IPS-18a (cell line): ENCODE data around the gene KCNG3.
"Not testable (repeated sequence)": the region's sequence is repeated elsewhere in the genome, so short reads cannot be mapped to it uniquely, and the experiment has no call there.

Experiments
- H3K27ac ChIP-seq: one replicate; pipeline ENCODE4 v1.5.1; 2013; ENCODE audit warnings: low read length
- H3K27me3 ChIP-seq: one replicate; pipeline ENCODE4 v1.6.1; 2013; ENCODE audit warnings: mild to moderate bottlenecking, low read length; ENCODE audit not compliant: control insufficient read depth, insufficient read depth
- H3K36me3 ChIP-seq: one replicate; pipeline ENCODE4 v1.6.1; 2013; ENCODE audit warnings: low read depth, low read length; ENCODE audit not compliant: control insufficient read depth
- H3K4me1 ChIP-seq: one replicate; pipeline ENCODE4 v1.6.1; 2013; ENCODE audit warnings: low read depth, low read length; ENCODE audit not compliant: control insufficient read depth
- H3K4me3 ChIP-seq: one replicate; pipeline ENCODE4 v1.5.1; 2013; ENCODE audit warnings: low read length
- H3K9ac ChIP-seq: one replicate; pipeline ENCODE4 v1.6.1; 2013; ENCODE audit warnings: mild to moderate bottlenecking, low read length, moderate library complexity
- H3K9me3 ChIP-seq: one replicate; pipeline ENCODE4 v1.6.1; 2013; ENCODE audit warnings: low read depth, low read length; ENCODE audit not compliant: control insufficient read depth

Gene KCNG3

DNA sequence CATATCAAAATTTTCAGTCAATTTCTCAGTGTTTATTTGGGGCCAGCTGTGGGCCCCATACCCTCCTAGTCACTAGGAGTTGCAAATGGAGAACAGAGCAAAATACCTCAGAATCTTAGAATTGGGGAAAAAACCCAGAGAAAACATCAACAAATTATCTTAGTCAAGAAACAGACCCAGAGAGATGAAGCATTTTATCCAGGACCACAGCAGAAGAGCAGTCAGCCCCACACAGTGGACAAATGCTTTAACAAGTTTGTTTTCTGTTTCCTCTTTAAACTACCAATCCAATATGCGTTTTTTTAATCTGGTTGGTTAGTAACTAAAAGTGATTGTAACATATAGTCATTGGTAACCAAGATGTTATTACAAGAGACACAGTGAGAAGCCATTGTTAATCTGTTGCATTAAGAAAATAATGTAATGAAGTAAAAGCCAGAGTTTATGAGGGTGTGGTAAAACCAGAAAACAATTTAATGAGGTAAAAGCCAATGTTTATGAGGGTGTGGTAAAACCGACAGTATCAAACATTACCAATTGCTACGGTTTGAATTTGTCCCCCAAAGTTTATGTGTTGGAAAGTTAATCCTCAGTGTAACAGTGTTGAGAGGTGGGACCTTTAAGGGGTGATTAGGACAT lies 72.1 kb downstream of the KCNG3 start:
- no peak overlapping the region for H3K27ac ChIP-seq
- H3K9me3 ChIP-seq = no peaks in the 10 kb centered on the region
- no peaks in the 10 kb centered on the region for H3K36me3 ChIP-seq
- no peak overlapping the region for H3K9ac ChIP-seq
- H3K27me3 ChIP-seq = no peaks in the 10 kb centered on the region
- H3K4me3 ChIP-seq = no peak overlapping the region
- no peaks in the 10 kb centered on the region for H3K4me1 ChIP-seq

DNA sequence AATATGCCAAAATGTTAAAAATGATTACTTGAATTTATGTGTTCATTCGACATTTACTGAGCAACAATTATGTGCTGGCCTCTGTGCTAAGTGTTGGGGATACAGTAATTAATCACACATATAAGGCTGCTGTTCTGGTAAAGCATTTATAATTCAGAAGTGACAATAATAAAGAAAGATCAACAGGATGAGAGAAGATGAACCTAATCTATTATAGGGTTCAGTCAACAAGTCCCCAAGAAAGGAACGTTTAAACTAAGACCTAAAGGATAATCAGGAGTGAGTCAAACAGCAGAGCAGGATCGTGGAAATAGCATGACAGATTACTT lies 72.7 kb downstream of the KCNG3 start:
- no peaks in the 10 kb centered on the region for H3K4me1 ChIP-seq

DNA sequence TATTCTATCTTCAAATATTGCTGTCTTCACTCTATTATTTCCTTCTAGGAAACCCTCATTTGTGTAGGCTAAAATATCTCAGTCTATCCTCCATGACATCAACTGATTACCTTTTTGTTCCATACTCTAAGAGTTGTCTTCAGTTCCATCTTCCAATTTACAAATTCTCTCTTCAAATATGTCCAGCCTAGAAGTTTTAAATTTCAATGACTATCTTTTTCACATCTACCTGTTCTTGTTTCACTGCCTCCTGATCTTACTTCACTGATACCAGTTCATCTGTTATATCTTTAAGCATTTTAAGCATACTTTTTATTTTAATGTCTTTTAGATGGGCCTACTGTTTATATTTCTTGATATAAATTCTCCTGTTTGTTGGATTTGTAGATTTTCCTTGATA lies 79.1 kb downstream of the KCNG3 start:
- H3K36me3 ChIP-seq = no peaks in the 10 kb centered on the region
- H3K27ac ChIP-seq = no peak overlapping the region
- no peak overlapping the region for H3K4me3 ChIP-seq
- no peaks in the 10 kb centered on the region for H3K27me3 ChIP-seq
- no peaks in the 10 kb centered on the region for H3K4me1 ChIP-seq
- no peak overlapping the region for H3K9ac ChIP-seq
- peaks cover 7% of the 10 kb centered on the region for H3K9me3 ChIP-seq

More for the DNA sequence above, 72.7 kb downstream of the KCNG3 start:
- Histone ChIP-seq H3K9ac (no peak overlapping the region), H3K27me3 (no peaks in the 10 kb centered on the region), H3K27ac (no peak overlapping the region), H3K9me3 (no peaks in the 10 kb centered on the region), H3K36me3 (no peaks in the 10 kb centered on the region), H3K4me3 (no peak overlapping the region)

DNA sequence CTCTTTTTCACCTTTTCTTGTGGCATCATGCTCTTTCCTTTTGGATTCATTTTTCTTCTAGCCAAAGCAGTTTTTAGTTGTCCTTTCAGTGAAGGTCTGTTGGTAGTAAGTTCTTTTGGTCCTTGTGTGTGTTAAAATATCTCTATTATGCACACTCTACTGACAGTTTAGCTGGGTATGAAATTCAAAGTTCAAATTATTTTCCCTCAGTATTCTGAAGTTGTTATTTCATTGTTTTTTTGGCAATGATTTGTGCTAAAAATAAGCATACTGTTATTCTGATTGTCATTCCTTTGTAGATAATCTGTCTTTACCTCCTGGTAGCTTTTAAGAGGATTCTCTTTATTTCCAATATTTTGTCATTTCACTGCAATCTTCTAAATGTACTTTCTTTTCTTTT lies 79.6 kb downstream of the KCNG3 start:
- Histone ChIP-seq H3K4me3 (no peak overlapping the region), H3K4me1 (no peaks in the 10 kb centered on the region), H3K36me3 (no peaks in the 10 kb centered on the region), H3K9me3 (peaks cover 7% of the 10 kb centered on the region), H3K27me3 (no peaks in the 10 kb centered on the region), H3K9ac (no peak overlapping the region), H3K27ac (no peak overlapping the region)

DNA sequence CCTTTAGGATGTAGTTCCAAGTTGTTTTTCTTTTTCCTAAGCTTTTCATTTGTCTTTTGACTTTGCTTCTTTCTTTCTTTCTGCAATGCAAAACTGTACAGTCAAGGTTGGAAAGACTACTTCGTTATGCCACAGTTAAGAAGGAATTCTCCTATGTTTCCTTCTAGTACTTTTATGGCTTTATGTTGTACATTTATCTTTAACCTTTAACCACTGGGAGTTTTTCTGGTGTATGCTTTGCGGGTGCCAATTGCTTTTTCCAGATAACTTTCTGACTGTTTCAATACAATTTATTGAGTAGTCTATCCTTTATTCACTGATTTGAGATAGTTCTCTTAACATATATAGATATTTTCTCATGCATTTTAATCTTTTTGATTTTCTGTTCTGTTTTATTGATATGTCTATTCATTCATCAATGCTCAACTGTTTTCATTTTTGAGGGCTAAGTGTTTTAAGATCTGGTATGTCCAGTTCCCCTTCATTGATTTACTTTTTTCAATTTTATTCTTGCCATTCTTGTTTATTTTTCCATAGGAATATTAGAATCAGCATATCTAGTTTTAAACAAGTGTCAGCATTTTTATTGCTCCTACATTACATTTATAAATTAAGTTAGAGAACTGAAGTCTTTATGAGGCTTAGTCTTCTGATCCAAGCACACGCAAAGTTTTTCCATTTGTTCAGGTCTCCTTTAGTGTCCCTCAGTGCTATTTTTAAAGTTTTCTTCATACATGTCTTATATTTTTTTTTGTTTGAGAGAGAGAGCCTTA lies 82.9 kb downstream of the KCNG3 start:
- Histone ChIP-seq H3K4me1 (no peaks in the 10 kb centered on the region), H3K36me3 (no peaks in the 10 kb centered on the region), H3K27me3 (no peaks in the 10 kb centered on the region), H3K9ac (no peak overlapping the region), H3K4me3 (no peak overlapping the region), H3K27ac (no peak overlapping the region), H3K9me3 (peaks cover 7% of the 10 kb centered on the region)

DNA sequence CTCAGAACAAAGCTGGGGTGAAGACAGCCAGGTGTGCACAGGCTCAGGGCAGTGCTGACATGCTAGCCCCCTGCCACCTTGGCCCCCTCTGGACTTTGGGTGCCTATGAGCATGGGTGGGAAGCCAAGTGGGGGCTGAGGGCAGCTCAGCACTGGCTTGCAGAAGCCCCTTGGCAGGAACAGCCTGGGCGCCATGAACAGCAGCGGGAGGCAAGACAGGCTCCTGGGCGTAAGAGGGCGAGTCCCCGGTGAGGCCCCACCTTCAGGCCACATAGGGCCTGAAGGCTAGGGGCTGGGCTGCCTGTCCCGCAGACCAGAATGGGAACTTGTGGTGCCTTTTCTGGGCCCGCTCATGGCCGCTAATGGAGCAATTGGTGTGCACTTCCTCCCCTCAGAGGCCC lies 85.8 kb downstream of the KCNG3 start:
- H3K4me3 ChIP-seq = no peak overlapping the region
- H3K9ac ChIP-seq = no peak overlapping the region
- no peaks in the 10 kb centered on the region for H3K27me3 ChIP-seq
- no peak overlapping the region for H3K27ac ChIP-seq
- H3K4me1 ChIP-seq = no peaks in the 10 kb centered on the region
- H3K9me3 ChIP-seq = no peaks in the 10 kb centered on the region
- no peaks in the 10 kb centered on the region for H3K36me3 ChIP-seq

DNA sequence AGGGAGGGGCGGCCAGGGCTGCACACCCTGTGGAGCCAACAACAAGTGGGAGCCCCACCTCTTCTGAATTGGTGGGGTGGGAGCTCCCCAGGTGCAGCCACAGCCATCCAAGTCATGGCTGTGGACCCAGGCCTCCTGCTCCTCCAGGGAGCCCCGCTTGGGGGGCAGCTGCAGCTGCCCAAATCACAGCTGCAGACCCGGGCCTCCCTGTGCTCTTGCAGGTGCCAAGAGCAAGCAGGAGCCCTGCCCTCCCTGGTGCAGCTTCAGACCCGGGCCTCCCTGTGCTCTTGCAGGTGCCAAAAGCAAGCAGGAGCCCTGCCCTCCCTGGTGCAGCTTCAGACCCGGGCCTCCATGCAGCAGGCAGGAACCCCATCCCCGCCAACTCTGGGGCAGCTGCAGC lies 86.3 kb downstream of the KCNG3 start:
- no peaks in the 10 kb centered on the region for H3K36me3 ChIP-seq
- no peak overlapping the region for H3K4me3 ChIP-seq
- no peak overlapping the region for H3K27ac ChIP-seq
- H3K4me1 ChIP-seq = no peaks in the 10 kb centered on the region
- H3K9ac ChIP-seq = no peak overlapping the region
- H3K9me3 ChIP-seq = no peaks in the 10 kb centered on the region
- H3K27me3 ChIP-seq = no peaks in the 10 kb centered on the region

DNA sequence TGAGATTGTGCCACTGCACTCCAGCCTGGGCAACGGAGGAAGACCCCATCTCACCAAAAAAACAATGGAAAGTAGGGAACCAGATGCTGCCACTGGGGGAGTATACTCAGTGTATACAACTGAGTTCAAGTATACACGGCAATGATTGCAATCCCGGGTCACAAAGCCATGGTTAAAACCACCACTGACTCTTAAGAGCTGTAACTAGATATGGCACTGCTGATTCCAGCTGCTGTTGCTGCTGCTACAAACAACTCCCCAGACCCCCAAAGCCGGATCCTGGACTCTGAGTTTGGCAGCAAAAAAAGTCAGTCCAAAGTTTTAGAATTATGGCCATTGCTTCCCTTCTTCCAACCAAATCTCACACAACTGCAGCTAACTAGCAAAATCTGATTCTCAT lies 89.1 kb downstream of the KCNG3 start:
- H3K4me3 ChIP-seq = no peak overlapping the region
- no peaks in the 10 kb centered on the region for H3K4me1 ChIP-seq
- H3K9me3 ChIP-seq = no peaks in the 10 kb centered on the region

DNA sequence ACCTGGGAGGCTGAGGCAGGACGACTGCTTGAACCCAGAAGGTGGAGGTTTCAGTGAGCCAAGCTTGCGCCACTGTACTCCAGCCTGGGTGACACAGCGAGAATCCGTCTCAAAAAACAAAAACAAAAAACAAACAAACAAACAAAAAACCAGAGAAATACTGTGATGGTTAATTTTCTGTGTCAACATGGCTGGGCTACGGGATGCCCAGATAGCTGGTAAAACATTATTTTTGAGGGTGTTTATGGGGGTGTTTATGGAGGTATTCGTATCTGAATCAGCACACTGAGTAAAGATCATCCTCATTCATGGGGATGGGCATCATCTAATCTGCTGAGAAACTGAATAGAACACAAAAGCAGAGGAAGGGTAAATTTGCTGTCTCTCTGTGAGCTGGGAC lies 92.0 kb downstream of the KCNG3 start:
- no peaks in the 10 kb centered on the region for H3K36me3 ChIP-seq
- H3K27me3 ChIP-seq = no peaks in the 10 kb centered on the region
- no peak overlapping the region for H3K27ac ChIP-seq
- H3K9ac ChIP-seq = no peak overlapping the region
- no peaks in the 10 kb centered on the region for H3K4me1 ChIP-seq
- no peak overlapping the region for H3K4me3 ChIP-seq
- no peaks in the 10 kb centered on the region for H3K9me3 ChIP-seq

More for the DNA sequence above, 89.1 kb downstream of the KCNG3 start:
- Histone ChIP-seq H3K36me3 (no peaks in the 10 kb centered on the region), H3K27me3 (no peaks in the 10 kb centered on the region), H3K9ac (no peak overlapping the region), H3K27ac (no peak overlapping the region)

DNA sequence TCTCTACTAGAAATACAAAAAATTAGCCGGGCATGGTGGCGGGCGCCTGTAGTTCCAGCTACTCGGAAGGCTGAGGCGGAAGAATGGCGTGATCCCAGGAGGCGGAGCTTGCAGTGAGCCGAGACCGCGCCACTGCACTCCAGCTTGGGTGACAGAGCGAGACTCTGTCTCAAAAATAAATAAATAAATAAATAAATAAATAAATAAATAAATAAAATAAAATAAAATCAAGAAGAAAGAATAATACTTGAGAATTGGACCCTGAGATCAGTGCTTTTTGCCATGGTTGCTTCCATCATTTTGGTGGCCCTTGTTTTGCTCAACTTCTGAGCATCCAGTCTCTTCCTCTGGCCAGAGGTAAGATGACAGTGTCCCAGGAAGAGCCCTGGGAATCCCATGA lies 95.7 kb downstream of the KCNG3 start:
- not testable (repeated sequence) for H3K9ac ChIP-seq, H3K4me3 ChIP-seq, H3K36me3 ChIP-seq, H3K27me3 ChIP-seq, H3K27ac ChIP-seq, H3K4me1 ChIP-seq, H3K9me3 ChIP-seq

DNA sequence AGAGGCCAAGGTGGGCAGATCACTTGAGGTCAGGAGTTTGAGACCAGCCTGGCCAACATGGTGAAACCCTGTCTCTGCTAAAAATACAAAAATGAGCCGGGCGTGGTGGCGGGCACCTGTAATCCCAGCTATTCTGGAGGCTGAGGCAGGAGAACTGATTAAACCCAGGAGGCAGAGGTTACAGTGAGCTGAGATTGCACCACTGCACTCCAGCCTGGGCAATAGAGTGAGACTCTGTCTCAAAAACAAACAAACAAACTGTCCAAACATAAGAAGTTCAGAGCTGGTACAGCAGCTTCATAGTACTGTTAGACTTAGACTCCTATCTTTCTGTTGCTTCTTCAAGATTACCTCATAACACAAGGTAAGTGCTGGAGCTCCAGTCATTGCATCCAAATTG lies 100.5 kb downstream of the KCNG3 start:
- H3K36me3 ChIP-seq, H3K9me3 ChIP-seq, H3K27ac ChIP-seq, H3K27me3 ChIP-seq, H3K4me1 ChIP-seq, H3K9ac ChIP-seq, H3K4me3 ChIP-seq: not testable (repeated sequence)

DNA sequence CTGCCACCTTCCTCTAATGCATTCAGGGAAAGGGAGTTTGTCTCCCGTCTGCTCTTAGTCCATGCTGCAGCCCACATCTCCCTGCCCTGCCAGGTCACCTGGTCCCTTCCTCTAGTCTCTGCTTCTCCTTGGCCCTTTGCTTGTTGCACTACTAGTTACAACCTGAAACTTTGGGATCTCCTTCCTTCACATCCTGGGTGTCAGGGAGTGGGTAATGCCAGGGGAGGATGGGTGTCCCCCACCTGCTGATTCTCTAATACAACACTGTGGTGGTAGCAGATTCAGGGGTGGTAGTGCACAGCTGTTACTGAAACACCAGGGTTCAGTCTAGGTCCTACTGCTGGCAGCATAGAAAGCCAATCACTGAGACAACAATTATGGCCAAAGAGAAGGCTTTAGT lies 101.6 kb downstream of the KCNG3 start:
- no peak overlapping the region for H3K9ac ChIP-seq
- no peaks in the 10 kb centered on the region for H3K27me3 ChIP-seq
- no peak overlapping the region for H3K4me3 ChIP-seq
- H3K36me3 ChIP-seq = no peaks in the 10 kb centered on the region
- peaks cover 6% of the 10 kb centered on the region for H3K4me1 ChIP-seq
- H3K9me3 ChIP-seq = no peaks in the 10 kb centered on the region
- no peak overlapping the region for H3K27ac ChIP-seq
